Transverse colon (tissue), 4 donors: ENCODE data around the gene NUDCD3. TPM values are rescaled to one million over a fixed set of nuclear protein-coding genes. Genes with fewer than 3 reads are reported as not detected.

ENCODE experiments used
- DNase-seq: peaks from one replicate; pipeline ENCODE4 v3.0.0-alpha.2; 2019
- H3K27ac ChIP-seq, 4 donors: fragments of 200-600 bp; sonication (generic); 2 replicates each; pipeline ENCODE4 v1.5.1; 2016 to 2018; ENCODE audit warnings: inconsistent platforms in 4 of 4
- H3K27me3 ChIP-seq: fragments of 200-600 bp; sonication (generic); 2 replicates; pipeline ENCODE4 v1.5.1; 2017; ENCODE audit warnings: inconsistent platforms
- H3K36me3 ChIP-seq, 4 donors: fragments of 200-600 bp; sonication (generic); 2 replicates each; pipeline ENCODE4 v1.5.1; 2017 to 2019; ENCODE audit warnings: inconsistent platforms in 4 of 4
- H3K4me1 ChIP-seq, 4 donors: fragments of 200-600 bp; sonication (generic); 2 replicates each; pipeline ENCODE4 v1.5.1; 2017 to 2020; ENCODE audit warnings: inconsistent platforms in 4 of 4
- H3K4me3 ChIP-seq, 4 donors: fragments of 200-600 bp; sonication (generic); 1 replicate in 1 of 4; 2 replicates in 3 of 4; pipeline versions ENCODE4 v1.5.1 to v1.6.1; 2017 to 2019; ENCODE audit warnings: inconsistent platforms in 4 of 4
- H3K9me3 ChIP-seq, 2 donors: fragments of 200-600 bp; sonication (generic); 2 replicates each; pipeline ENCODE4 v1.5.1; 2017 to 2019; ENCODE audit warnings: inconsistent platforms in 2 of 2
- EP300 ChIP-seq: sonication (generic); formaldehyde crosslinking; IDR thresholded peaks from one replicate; pipeline ENCODE4 v1.6.1; 2017; ENCODE audit warnings: antibody characterized with exemption, low read depth
- POLR2A ChIP-seq: fragments of 450-650 bp; IDR thresholded peaks from one replicate; pipeline ENCODE4 v1.6.1; 2016; ENCODE audit warnings: antibody characterized with exemption, mild to moderate bottlenecking, moderate library complexity
- POLR2AphosphoS5 ChIP-seq, 3 donors: sonication (generic); formaldehyde crosslinking; IDR thresholded peaks; one replicate each; pipeline ENCODE4 v1.6.1; 2016; ENCODE audit warnings: antibody characterized with exemption in 3 of 3
- WGBS, 2 donors: methylation state at CpG; one replicate each; pipeline ENCODE4 v1.1.5; 2018; ENCODE audit warnings: low coverage in 1 of 2; 5-methylcytosine and 5-hydroxymethylcytosine counted together
- in situ Hi-C, 4 donors: fragments of 200-750 bp; cut with MboI; loops; one replicate each; pipeline versions ENCODE4 v1.15.0 to v1.15.1; 2017; ENCODE audit warnings: low sequenced_read_pairs in 3 of 4, low pct_ligation_motif_present in 1 of 4, low pct_unique_long_range_greater_than_20kb in 1 of 4
- intact Hi-C: fragments of 100-400 bp; cut with DNase I; formaldehyde crosslinking; loops from one replicate; pipeline ENCODE4 v1.15.1; 2023; ENCODE audit warnings: low total_unique reads
- total RNA-seq, 4 donors: library from RNA; depleted of rRNA; stranded (reverse); fragments of >200 nt; gene quantifications; one replicate each; pipeline ENCODE4 v1.1.0, GENCODE V29; 2016
- TF ChIP-seq, protein P1 (sequence below), 5 experiments: fragments of 200-600 bp in 3 of 5; fragments of 450-650 bp in 2 of 5; sonication (generic) in 3 of 5; IDR thresholded peaks; 1 replicate in 2 of 5; 2 replicates in 3 of 5; pipeline ENCODE4 v1.5.1; 2016 to 2017; ENCODE audit warnings: antibody characterized with exemption in 5 of 5, inconsistent platforms in 3 of 5, mild to moderate bottlenecking in 2 of 5, moderate library complexity in 1 of 5

Gene NUDCD3
- total RNA-seq, 4 donors from 2014 or later, result 31.9 to 76.7 (median 38.6) TPM

DNA sequence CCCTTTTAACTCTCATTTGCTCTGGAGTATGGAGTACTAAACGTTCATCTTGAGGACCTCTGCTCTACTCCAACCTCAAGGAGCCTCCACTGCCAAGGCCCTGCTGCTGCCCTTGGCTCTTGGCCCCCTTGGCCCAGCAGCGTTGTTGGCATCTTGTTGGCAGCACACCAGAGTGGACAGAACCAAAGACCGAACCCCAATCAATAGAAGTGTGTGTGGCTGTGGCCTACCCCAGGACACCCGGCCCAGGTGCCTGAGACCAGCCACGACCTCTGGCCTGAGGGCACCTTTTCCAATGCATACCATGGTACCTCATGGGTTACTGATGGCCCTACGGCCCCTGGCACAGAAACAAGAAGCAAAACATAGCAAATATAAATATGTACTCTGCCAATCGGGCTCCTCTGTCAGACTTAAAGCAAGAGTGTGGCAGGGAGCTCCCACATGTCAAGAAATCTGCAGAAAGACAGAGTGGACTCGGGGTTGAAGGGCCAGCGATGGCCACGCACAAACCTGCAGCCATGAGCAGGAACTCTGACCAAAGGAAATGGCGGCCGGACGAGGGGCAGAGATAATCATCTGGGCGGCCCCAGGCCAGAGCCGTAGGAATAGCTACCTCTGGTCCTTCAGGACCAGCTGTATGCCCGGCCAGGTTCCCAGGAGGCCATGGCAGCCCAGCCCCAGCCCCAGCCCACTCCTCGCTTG, 47.8 kb upstream of the NUDCD3 start:
- no peak for DNase-seq
- TF ChIP-seq POLR2A (no peak), EP300 (no peak), POLR2AphosphoS5 (IDR thresholded peaks at IDR 0.05) (no peak)
- TF ChIP-seq, protein P1, sequence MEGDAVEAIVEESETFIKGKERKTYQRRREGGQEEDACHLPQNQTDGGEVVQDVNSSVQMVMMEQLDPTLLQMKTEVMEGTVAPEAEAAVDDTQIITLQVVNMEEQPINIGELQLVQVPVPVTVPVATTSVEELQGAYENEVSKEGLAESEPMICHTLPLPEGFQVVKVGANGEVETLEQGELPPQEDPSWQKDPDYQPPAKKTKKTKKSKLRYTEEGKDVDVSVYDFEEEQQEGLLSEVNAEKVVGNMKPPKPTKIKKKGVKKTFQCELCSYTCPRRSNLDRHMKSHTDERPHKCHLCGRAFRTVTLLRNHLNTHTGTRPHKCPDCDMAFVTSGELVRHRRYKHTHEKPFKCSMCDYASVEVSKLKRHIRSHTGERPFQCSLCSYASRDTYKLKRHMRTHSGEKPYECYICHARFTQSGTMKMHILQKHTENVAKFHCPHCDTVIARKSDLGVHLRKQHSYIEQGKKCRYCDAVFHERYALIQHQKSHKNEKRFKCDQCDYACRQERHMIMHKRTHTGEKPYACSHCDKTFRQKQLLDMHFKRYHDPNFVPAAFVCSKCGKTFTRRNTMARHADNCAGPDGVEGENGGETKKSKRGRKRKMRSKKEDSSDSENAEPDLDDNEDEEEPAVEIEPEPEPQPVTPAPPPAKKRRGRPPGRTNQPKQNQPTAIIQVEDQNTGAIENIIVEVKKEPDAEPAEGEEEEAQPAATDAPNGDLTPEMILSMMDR (IDR thresholded peaks at IDR 0.05), result no peak
- in situ Hi-C loops (no loop called here), intact Hi-C loops (no loop called here)
- Histone ChIP-seq H3K36me3 (no peaks in the 10 kb centered on the region), H3K27me3 (no peaks in the 10 kb centered on the region), H3K4me3 (no peak overlapping the region), H3K27ac (no peak overlapping the region), H3K4me1 (no peaks in the 10 kb centered on the region), H3K9me3 (no peaks in the 10 kb centered on the region)
- WGBS, 2 donors, result 86% methylated on average over 7 to 17 of the region's 17 CpGs

DNA sequence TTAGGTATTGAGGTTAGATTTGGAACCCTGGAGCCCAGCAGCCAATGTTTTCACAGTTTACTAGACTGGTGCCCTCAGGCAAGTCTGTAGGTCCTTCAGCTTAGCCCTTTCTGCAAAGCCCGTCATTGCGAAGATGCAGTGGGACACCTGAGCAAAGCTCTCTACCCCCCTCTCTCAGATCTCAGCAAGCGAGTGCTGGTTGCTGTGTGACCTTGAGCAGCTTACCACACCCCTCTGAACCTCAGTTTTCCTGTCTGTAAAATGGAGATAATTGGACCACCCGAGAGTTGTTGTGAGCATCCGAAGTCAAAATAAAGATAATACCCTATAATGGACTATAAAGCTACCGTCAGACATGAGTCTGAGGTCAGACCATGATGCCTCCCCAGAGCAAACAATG, 47.0 kb upstream of the NUDCD3 start:
- in situ Hi-C loops, result no loop called here
- no peak for DNase-seq
- H3K4me1 ChIP-seq, result no peaks in the 10 kb centered on the region
- H3K27ac ChIP-seq, result no peak overlapping the region
- H3K9me3 ChIP-seq, result no peaks in the 10 kb centered on the region
- WGBS, 2 donors, result 94% methylated on average over 6 of the region's 6 CpGs; no CpG with 5 or more reads in 1 of the 2 donors
- intact Hi-C loops, result no loop called here
- no peak overlapping the region for H3K4me3 ChIP-seq
- no peaks in the 10 kb centered on the region for H3K36me3 ChIP-seq
- TF ChIP-seq POLR2AphosphoS5 (IDR thresholded peaks at IDR 0.05) (no peak), POLR2A (no peak), EP300 (no peak)
- TF ChIP-seq, protein P1 (IDR thresholded peaks at IDR 0.05), result no peak
- H3K27me3 ChIP-seq, result no peaks in the 10 kb centered on the region

DNA sequence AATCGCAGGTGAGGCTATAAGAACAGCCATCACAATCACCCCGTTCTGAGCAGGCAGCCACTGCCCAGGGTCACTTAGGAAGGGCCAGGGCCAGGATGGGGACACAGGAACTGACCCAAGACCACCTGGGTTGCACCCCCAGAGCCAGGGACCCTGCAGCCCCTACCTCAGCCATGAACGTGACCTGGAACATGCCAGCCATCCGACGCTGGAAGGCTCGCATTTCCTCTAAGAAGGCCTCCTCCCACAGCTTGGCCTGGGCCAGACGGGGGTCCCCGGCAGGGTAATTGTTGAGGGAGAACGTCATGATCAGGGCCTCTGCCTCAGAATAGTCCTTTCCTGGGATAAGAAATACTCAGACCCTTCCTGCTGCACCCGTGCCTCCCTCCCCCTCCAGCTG, 45.6 kb upstream of the NUDCD3 start:
- no peaks in the 10 kb centered on the region for H3K27me3 ChIP-seq
- intact Hi-C loops (no loop called here), in situ Hi-C loops (no loop called here)
- H3K27ac ChIP-seq, result no peak overlapping the region
- DNase-seq, result no peak
- H3K9me3 ChIP-seq, result no peaks in the 10 kb centered on the region
- H3K36me3 ChIP-seq, result no peaks in the 10 kb centered on the region
- no peaks in the 10 kb centered on the region for H3K4me1 ChIP-seq
- no peak overlapping the region for H3K4me3 ChIP-seq
- 88% methylated on average over 6 of the region's 10 CpGs; no CpG with 5 or more reads in 1 of the 2 donors for WGBS, 2 donors
- TF ChIP-seq, protein P1 (IDR thresholded peaks at IDR 0.05), result no peak
- TF ChIP-seq EP300 (no peak), POLR2AphosphoS5 (IDR thresholded peaks at IDR 0.05) (no peak), POLR2A (no peak)

DNA sequence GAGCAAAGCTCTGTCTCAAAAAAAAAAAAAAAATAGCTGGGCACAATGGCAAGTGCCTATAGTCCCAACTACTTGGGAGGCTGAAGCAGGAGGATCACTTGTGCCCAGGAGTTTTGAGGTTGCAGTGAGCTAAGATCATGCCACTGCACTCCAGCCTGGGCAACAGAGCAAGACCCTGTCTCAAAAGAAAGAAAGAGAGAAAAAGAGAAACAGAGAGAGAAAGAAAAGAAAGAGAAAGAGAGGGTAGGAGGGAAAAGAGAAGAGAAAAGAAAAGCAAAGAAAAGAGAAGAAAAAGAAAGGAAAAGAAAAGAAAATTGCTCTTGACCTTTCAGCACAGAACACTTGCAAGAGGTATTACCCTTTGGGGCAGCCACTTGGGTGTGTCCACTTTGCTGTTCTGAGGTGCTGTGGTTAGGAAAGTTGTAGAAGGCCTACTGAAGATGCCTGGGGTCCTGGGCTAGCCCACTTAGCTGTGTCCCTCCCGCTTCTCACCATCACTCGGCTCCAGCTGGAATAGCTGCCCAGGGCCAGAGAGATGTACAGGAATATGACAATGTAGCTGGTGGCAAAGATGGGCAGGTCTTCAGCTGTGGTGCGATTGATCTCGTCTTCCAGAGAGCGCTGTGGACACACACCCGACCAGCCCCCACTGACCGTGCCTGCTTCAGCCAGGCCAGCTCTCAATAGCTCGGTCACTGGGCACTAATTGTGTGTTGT, 45.0 kb upstream of the NUDCD3 start:
- Histone ChIP-seq H3K4me1 (no peaks in the 10 kb centered on the region), H3K36me3 (no peaks in the 10 kb centered on the region), H3K27ac (no peak overlapping the region), H3K27me3 (no peaks in the 10 kb centered on the region), H3K9me3 (no peaks in the 10 kb centered on the region), H3K4me3 (no peak overlapping the region)
- WGBS, 2 donors, result 93% methylated on average over 8 of the region's 8 CpGs; no CpG with 5 or more reads in 1 of the 2 donors
- in situ Hi-C loops (no loop called here), intact Hi-C loops (no loop called here)
- no peak for DNase-seq
- TF ChIP-seq POLR2A, result no peak
- TF ChIP-seq POLR2AphosphoS5 (IDR thresholded peaks at IDR 0.05), result no peak
- TF ChIP-seq EP300, result no peak
- TF ChIP-seq, protein P1 (IDR thresholded peaks at IDR 0.05), result no peak
